Mesenchymal stem cell (in vitro differentiated cells and primary cell): ENCODE data around the gene LRRC28.
A peak's percentile ranks its signal among the peaks of the same experiment; 100 is the strongest.

Source experiments
- DNase-seq: peaks from one replicate; pipeline ENCODE4 v3.0.0-alpha.2; 2013
- H2AFZ ChIP-seq: one replicate; pipeline ENCODE4 v1.6.1; 2013; ENCODE audit warnings: low read depth, mild to moderate bottlenecking, control low read depth, inconsistent platforms, low read length, moderate library complexity
- H2AK5ac ChIP-seq: 2 replicates; pipeline ENCODE4 v1.6.1; 2013; ENCODE audit warnings: low read length, moderate library complexity, mild to moderate bottlenecking, inconsistent platforms; ENCODE audit not compliant: severe bottlenecking
- H2BK120ac ChIP-seq: one replicate; pipeline ENCODE4 v1.6.1; 2013; ENCODE audit warnings: low read depth, mild to moderate bottlenecking, inconsistent platforms, low read length, moderate library complexity
- H2BK12ac ChIP-seq, 2 experiments: one replicate each; pipeline ENCODE4 v1.6.1; 2013; ENCODE audit warnings: inconsistent platforms in 2 of 2, low read length in 2 of 2, mild to moderate bottlenecking in 2 of 2, moderate library complexity in 2 of 2, control low read depth in 1 of 2
- H2BK15ac ChIP-seq: one replicate; pipeline ENCODE4 v1.6.1; 2013; ENCODE audit warnings: mild to moderate bottlenecking, low read depth, inconsistent platforms; ENCODE audit not compliant: poor library complexity, severe bottlenecking
- H2BK5ac ChIP-seq: 2 replicates; pipeline ENCODE4 v1.6.1; 2013; ENCODE audit warnings: low read depth, mild to moderate bottlenecking, low read length, control low read depth, inconsistent platforms; ENCODE audit not compliant: poor library complexity, severe bottlenecking
- H3K14ac ChIP-seq, 2 experiments: one replicate each; pipeline ENCODE4 v1.6.1; 2013; ENCODE audit warnings: inconsistent platforms in 2 of 2, low read length in 2 of 2, control low read depth in 1 of 2, mild to moderate bottlenecking in 1 of 2, moderate library complexity in 1 of 2
- H3K18ac ChIP-seq, 2 experiments: one replicate each; pipeline ENCODE4 v1.6.1; 2013; ENCODE audit warnings: inconsistent platforms in 2 of 2, low read length in 2 of 2, control low read depth in 1 of 2, low read depth in 1 of 2, mild to moderate bottlenecking in 1 of 2
- H3K23ac ChIP-seq, 2 experiments: one replicate each; pipeline ENCODE4 v1.6.1; 2013; ENCODE audit warnings: inconsistent platforms in 2 of 2, low read length in 2 of 2, mild to moderate bottlenecking in 2 of 2, moderate library complexity in 2 of 2, control low read depth in 1 of 2
- H3K27ac ChIP-seq: 2 replicates; pipeline ENCODE4 v1.5.1; 2013; ENCODE audit warnings: mild to moderate bottlenecking, moderate library complexity, low read length, control low read depth, inconsistent platforms; ENCODE audit not compliant: poor library complexity, severe bottlenecking
- H3K27me3 ChIP-seq, 2 experiments: 2 replicates each; pipeline versions ENCODE4 v1.6.1 to v1.7.0; 2013; ENCODE audit warnings: low read length in 2 of 2, mild to moderate bottlenecking in 2 of 2, moderate library complexity in 2 of 2, control low read depth in 1 of 2, inconsistent platforms in 1 of 2; ENCODE audit not compliant: control insufficient read depth in 1 of 2, insufficient read depth in 1 of 2
- H3K36me3 ChIP-seq, 2 experiments: 2 replicates each; pipeline versions ENCODE4 v1.6.1 to v1.7.0; 2013; ENCODE audit warnings: low read length in 2 of 2, control low read depth in 1 of 2, inconsistent platforms in 1 of 2, low read depth in 1 of 2, mild to moderate bottlenecking in 1 of 2; ENCODE audit not compliant: insufficient read depth in 2 of 2, control insufficient read depth in 1 of 2
- H3K4ac ChIP-seq, 2 experiments: one replicate each; pipeline ENCODE4 v1.6.1; 2013; ENCODE audit warnings: inconsistent platforms in 2 of 2, low read length in 2 of 2, mild to moderate bottlenecking in 2 of 2, moderate library complexity in 2 of 2, control low read depth in 1 of 2, low read depth in 1 of 2
- H3K4me1 ChIP-seq: 2 replicates; pipeline ENCODE4 v1.6.1; 2013; ENCODE audit warnings: low read depth, low read length, control low read depth; ENCODE audit not compliant: control insufficient read depth, insufficient read depth
- H3K4me2 ChIP-seq: 2 replicates; pipeline ENCODE4 v1.6.1; 2013; ENCODE audit warnings: low read length, mild to moderate bottlenecking, inconsistent platforms; ENCODE audit not compliant: poor library complexity, severe bottlenecking
- H3K4me3 ChIP-seq, 2 experiments: 2 replicates each; pipeline versions ENCODE4 v1.5.1 to v1.7.0; 2013; ENCODE audit warnings: low read length in 2 of 2, mild to moderate bottlenecking in 2 of 2, control low read depth in 1 of 2, low read depth in 1 of 2; ENCODE audit not compliant: insufficient read depth in 1 of 2
- H3K79me1 ChIP-seq: replicated peaks from 2 replicates; pipeline ENCODE4 v1.6.1; 2013; ENCODE audit warnings: mild to moderate bottlenecking, control low read depth, low read length, inconsistent platforms; ENCODE audit not compliant: poor library complexity, severe bottlenecking
- H3K9ac ChIP-seq: 2 replicates; pipeline ENCODE4 v1.7.0; 2013; ENCODE audit warnings: mild to moderate bottlenecking, low read length, moderate library complexity
- H3K9me3 ChIP-seq: 2 replicates; pipeline ENCODE4 v1.7.0; 2013; ENCODE audit warnings: mild to moderate bottlenecking, low read length; ENCODE audit not compliant: control insufficient read depth
- H4K8ac ChIP-seq: one replicate; pipeline ENCODE4 v1.6.1; 2013; ENCODE audit warnings: inconsistent platforms, mild to moderate bottlenecking, low read length, moderate library complexity
- H4K91ac ChIP-seq: one replicate; pipeline ENCODE4 v1.6.1; 2013; ENCODE audit warnings: mild to moderate bottlenecking, low read length, inconsistent platforms
- WGBS: methylation state at CpG from one replicate; pipeline ENCODE4 v1.1.7; 2013; ENCODE audit warnings: mixed read lengths; 5-methylcytosine and 5-hydroxymethylcytosine counted together

Gene LRRC28

GRCh38 chr15:99433026-99433756 is 181.9 kb downstream of the LRRC28 start:
- no peak for DNase-seq
- Histone ChIP-seq H3K79me1 (no peaks in the 10 kb centered on the region), H3K27ac (no peak overlapping the region), H3K4ac (peak overlapping the region; percentile 42 to 43), H3K4me1 (peaks cover 16% of the 10 kb centered on the region), H3K9me3 (no peaks in the 10 kb centered on the region), H3K27me3 (peaks cover 0 to 6% of the 10 kb centered on the region in 2 experiments), H3K18ac (peak overlapping the region; percentile 50 to 77), H3K4me3 (no peak overlapping the region), H2BK15ac (peak overlapping the region; percentile 94), H3K9ac (no peak overlapping the region), H3K14ac (peak overlapping the region in 1 of 2 experiments; percentile 23), H2AK5ac (no peak overlapping the region), H2BK120ac (peak overlapping the region; percentile 69), H3K23ac (no peak overlapping the region), H3K36me3 (no peaks in the 10 kb centered on the region), H2BK5ac (no peak overlapping the region), H3K4me2 (no peak overlapping the region), H2BK12ac (peak overlapping the region; percentile 52 to 68), H4K91ac (peak overlapping the region; percentile 79), H4K8ac (peak overlapping the region; percentile 83), H2AFZ (peak overlapping the region; percentile 37)
- WGBS, result 59% methylated on average over 14 of the region's 14 CpGs

- 93% methylated on average over 21 of the region's 21 CpGs for WGBS
- no peaks in the 10 kb centered on the region for H3K79me1 ChIP-seq
- H2BK15ac ChIP-seq, result peak overlapping the region; percentile 75
- no peak overlapping the region for H3K27ac ChIP-seq
- no peak overlapping the region for H3K23ac ChIP-seq
- no peak overlapping the region for H4K8ac ChIP-seq
- H3K4me3 ChIP-seq, result no peak overlapping the region
- H3K27me3 ChIP-seq, result peaks cover 0 to 6% of the 10 kb centered on the region in 2 experiments
- no peak overlapping the region for H2AK5ac ChIP-seq
- no peak overlapping the region for H3K4ac ChIP-seq
- H3K18ac ChIP-seq, result no peak overlapping the region
- no peak overlapping the region for H3K9ac ChIP-seq
- H2BK12ac ChIP-seq, result no peak overlapping the region
- no peak overlapping the region for H3K14ac ChIP-seq
- DNase-seq, result no peak
- H3K4me1 ChIP-seq, result peaks cover 20% of the 10 kb centered on the region
- H2AFZ ChIP-seq, result no peak overlapping the region
- no peaks in the 10 kb centered on the region for H3K9me3 ChIP-seq
- H3K36me3 ChIP-seq, result no peaks in the 10 kb centered on the region
- H2BK5ac ChIP-seq, result no peak overlapping the region
- H4K91ac ChIP-seq, result peak overlapping the region; percentile 5
- H2BK120ac ChIP-seq, result no peak overlapping the region
- no peak overlapping the region for H3K4me2 ChIP-seq
Observed at GRCh38 chr15:99433757-99434450, 182.6 kb downstream of the LRRC28 start.

- no peak overlapping the region for H2BK5ac ChIP-seq
- no peak overlapping the region for H3K4me3 ChIP-seq
- no peak overlapping the region for H2BK15ac ChIP-seq
- H3K4me1 ChIP-seq, result peaks cover 20% of the 10 kb centered on the region
- no peak overlapping the region for H3K4ac ChIP-seq
- no peak overlapping the region for H4K91ac ChIP-seq
- no peak overlapping the region for H4K8ac ChIP-seq
- no peak for DNase-seq
- no peak overlapping the region for H3K9ac ChIP-seq
- H3K27ac ChIP-seq, result no peak overlapping the region
- H2BK120ac ChIP-seq, result no peak overlapping the region
- peak overlapping the region in 1 of 2 experiments; percentile 65 for H2BK12ac ChIP-seq
- no peak overlapping the region for H3K14ac ChIP-seq
- no peaks in the 10 kb centered on the region for H3K36me3 ChIP-seq
- no peaks in the 10 kb centered on the region for H3K9me3 ChIP-seq
- H2AFZ ChIP-seq, result no peak overlapping the region
- H3K79me1 ChIP-seq, result no peaks in the 10 kb centered on the region
- H3K23ac ChIP-seq, result no peak overlapping the region
- H3K27me3 ChIP-seq, result peaks cover 0 to 6% of the 10 kb centered on the region in 2 experiments
- H3K18ac ChIP-seq, result no peak overlapping the region
- no peak overlapping the region for H3K4me2 ChIP-seq
- 89% methylated on average over 23 of the region's 24 CpGs for WGBS
- H2AK5ac ChIP-seq, result no peak overlapping the region
Observed at GRCh38 chr15:99434506-99435112, 183.3 kb downstream of the LRRC28 start.

- H3K27ac ChIP-seq, result no peak overlapping the region
- no peak overlapping the region for H3K4me2 ChIP-seq
- H2AFZ ChIP-seq, result no peak overlapping the region
- H3K79me1 ChIP-seq, result no peaks in the 10 kb centered on the region
- peak overlapping the region; percentile 29 for H4K91ac ChIP-seq
- no peak overlapping the region for H3K4ac ChIP-seq
- no peaks in the 10 kb centered on the region for H3K9me3 ChIP-seq
- H3K18ac ChIP-seq, result no peak overlapping the region
- peaks cover 0 to 6% of the 10 kb centered on the region in 2 experiments for H3K27me3 ChIP-seq
- H3K23ac ChIP-seq, result no peak overlapping the region
- no peak overlapping the region for H2AK5ac ChIP-seq
- no peaks in the 10 kb centered on the region for H3K36me3 ChIP-seq
- no peak overlapping the region for H2BK120ac ChIP-seq
- no peak overlapping the region for H4K8ac ChIP-seq
- H2BK15ac ChIP-seq, result no peak overlapping the region
- H3K9ac ChIP-seq, result peak overlapping the region; percentile 43
- peak overlapping the region in 1 of 2 experiments; percentile 65 for H2BK12ac ChIP-seq
- H2BK5ac ChIP-seq, result no peak overlapping the region
- no peak overlapping the region for H3K14ac ChIP-seq
- 82% methylated on average over 20 of the region's 20 CpGs for WGBS
- H3K4me3 ChIP-seq, result no peak overlapping the region
- DNase-seq, result no peak
- peaks cover 20% of the 10 kb centered on the region for H3K4me1 ChIP-seq
Observed at GRCh38 chr15:99435113-99435695, 183.9 kb downstream of the LRRC28 start.
